Measurements from ENCODE around the gene MMUT.

DNA sequence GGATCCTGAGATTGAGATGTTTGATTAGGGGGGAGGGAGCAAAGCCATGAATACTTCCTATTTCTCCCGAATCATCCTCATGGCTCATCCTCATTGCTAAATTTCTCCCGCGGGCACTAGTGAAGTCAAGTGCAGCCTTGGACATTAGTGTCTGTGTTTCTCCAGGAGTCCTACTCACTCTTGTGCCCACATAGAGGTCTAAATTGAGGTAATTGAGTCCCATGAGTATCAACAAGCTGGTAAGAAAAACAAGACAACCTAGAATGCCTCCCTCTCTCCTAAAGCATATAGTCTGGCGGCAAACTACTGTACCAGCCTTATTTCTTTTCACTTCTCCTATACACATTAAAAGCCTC lies 537 bp upstream of the MMUT start:
- TF ChIP-seq, protein P1, sequence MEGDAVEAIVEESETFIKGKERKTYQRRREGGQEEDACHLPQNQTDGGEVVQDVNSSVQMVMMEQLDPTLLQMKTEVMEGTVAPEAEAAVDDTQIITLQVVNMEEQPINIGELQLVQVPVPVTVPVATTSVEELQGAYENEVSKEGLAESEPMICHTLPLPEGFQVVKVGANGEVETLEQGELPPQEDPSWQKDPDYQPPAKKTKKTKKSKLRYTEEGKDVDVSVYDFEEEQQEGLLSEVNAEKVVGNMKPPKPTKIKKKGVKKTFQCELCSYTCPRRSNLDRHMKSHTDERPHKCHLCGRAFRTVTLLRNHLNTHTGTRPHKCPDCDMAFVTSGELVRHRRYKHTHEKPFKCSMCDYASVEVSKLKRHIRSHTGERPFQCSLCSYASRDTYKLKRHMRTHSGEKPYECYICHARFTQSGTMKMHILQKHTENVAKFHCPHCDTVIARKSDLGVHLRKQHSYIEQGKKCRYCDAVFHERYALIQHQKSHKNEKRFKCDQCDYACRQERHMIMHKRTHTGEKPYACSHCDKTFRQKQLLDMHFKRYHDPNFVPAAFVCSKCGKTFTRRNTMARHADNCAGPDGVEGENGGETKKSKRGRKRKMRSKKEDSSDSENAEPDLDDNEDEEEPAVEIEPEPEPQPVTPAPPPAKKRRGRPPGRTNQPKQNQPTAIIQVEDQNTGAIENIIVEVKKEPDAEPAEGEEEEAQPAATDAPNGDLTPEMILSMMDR (conservative IDR thresholded peaks at IDR 0.05), result no peak
- no peak for TF ChIP-seq EZH2 (IDR thresholded peaks at IDR 0.05; ENCODE audit: low read depth)

Measured in PC-9 (cell line).